ENCODE results near the gene TGFBR3L.

GRCh38 chr19:7928334-7928706, 13.7 kb downstream of the TGFBR3L start:
- TF ChIP-seq, protein P1, sequence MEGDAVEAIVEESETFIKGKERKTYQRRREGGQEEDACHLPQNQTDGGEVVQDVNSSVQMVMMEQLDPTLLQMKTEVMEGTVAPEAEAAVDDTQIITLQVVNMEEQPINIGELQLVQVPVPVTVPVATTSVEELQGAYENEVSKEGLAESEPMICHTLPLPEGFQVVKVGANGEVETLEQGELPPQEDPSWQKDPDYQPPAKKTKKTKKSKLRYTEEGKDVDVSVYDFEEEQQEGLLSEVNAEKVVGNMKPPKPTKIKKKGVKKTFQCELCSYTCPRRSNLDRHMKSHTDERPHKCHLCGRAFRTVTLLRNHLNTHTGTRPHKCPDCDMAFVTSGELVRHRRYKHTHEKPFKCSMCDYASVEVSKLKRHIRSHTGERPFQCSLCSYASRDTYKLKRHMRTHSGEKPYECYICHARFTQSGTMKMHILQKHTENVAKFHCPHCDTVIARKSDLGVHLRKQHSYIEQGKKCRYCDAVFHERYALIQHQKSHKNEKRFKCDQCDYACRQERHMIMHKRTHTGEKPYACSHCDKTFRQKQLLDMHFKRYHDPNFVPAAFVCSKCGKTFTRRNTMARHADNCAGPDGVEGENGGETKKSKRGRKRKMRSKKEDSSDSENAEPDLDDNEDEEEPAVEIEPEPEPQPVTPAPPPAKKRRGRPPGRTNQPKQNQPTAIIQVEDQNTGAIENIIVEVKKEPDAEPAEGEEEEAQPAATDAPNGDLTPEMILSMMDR (IDR thresholded peaks at IDR 0.05; ENCODE audit: control extremely low read depth in 1 of 3, insufficient read depth in 1 of 3, low read depth in 1 of 3, low read length in 3 of 3): no peak
- TF ChIP-seq TCF12 (IDR thresholded peaks at IDR 0.05; ENCODE audit: low read depth, low read length) (no peak), POLR2A (IDR thresholded peaks at IDR 0.05; ENCODE audit: control extremely low read depth in 1 of 2, low read depth in 2 of 2, low read length in 2 of 2) (no peak), EZH2 (IDR thresholded peaks at IDR 0.05; ENCODE audit: low read depth, low read length, severe bottlenecking) (no peak), POLR2AphosphoS5 (IDR thresholded peaks at IDR 0.05; ENCODE audit: low read depth, low read length) (no peak)

Measured in H1 (cell line).